IPS-NIHi7 (cell line): ENCODE data around the gene OR56B4.

Experiments used
- DNase-seq: peaks from one replicate; pipeline ENCODE4 v3.0.0; 2012; ENCODE audit warnings: mixed read lengths; ENCODE audit errors: extremely low spot score

OR56B4 gene

DNA sequence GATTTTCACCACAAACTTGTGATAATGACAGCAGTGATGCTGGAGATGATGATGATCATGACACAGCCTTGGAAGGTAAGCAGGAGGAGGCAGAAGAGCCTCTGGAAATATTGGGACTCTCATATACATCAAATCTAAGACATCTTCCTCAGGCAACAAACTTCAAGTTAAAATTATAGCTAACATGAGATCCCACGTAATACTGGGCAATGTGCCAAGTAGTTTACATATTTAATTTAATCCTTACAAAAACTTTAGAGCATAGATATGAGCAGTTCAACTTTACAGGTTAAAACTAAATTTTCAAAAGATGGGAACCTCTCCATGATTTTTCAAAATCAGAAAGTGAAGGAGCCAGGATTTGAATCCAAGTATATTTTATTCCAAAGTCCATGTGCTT lies 43.6 kb downstream of the OR56B4 start:
- no peak for DNase-seq

DNA sequence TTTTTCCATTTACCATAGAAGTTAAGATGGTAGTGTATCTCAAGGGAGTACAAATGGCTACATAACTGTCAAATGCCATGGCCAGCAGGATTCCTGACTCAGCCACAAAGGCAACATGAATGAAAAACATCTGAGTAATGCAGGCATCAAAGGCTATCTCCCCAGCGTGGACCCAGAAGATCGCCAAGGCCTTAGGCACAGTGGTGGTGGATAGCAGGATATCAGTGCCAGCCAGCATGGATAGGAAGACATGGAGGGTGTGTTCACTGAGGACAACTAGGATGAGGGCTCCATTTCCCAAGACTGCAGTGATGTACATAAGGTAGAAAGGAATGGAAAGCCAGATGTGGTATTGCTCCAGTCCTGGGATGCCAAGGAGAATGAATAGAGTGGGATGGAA lies 44.6 kb downstream of the OR56B4 start:
- no peak for DNase-seq

GRCh38 chr11:6156628-6157359 lies 49.3 kb downstream of the OR56B4 start:
- no peak for DNase-seq
